ENCODE results near the gene TFF1.

TFF1 gene

GRCh38 chr21:42390696-42391095, 24.4 kb upstream of the TFF1 start:
- H3K36me3 ChIP-seq (ENCODE audit: control insufficient read depth, insufficient read depth, low read length) = no peaks in the 10 kb centered on the region
- H3K9me3 ChIP-seq (ENCODE audit: control insufficient read depth, low read length) = no peaks in the 10 kb centered on the region
- peaks cover 11% of the 10 kb centered on the region for H3K4me1 ChIP-seq (ENCODE audit: control insufficient read depth, insufficient read depth, low read length, poor library complexity, severe bottlenecking)
- H3K4me3 ChIP-seq (ENCODE audit: insufficient read depth, low read depth, low read length, poor library complexity, severe bottlenecking) = no peak overlapping the region
- no peaks in the 10 kb centered on the region for H3K27me3 ChIP-seq (replicated peaks; ENCODE audit: control insufficient read depth, insufficient read depth, low read length, poor library complexity, severe bottlenecking)
- no peak for DNase-seq
- H3K27ac ChIP-seq (ENCODE audit: insufficient read depth, low read length, poor library complexity, severe bottlenecking) = no peak overlapping the region

GRCh38 chr21:42390193-42390592, 23.9 kb upstream of the TFF1 start:
- Histone ChIP-seq H3K4me1 (ENCODE audit: control insufficient read depth, insufficient read depth, low read length, poor library complexity, severe bottlenecking) (peaks cover 12% of the 10 kb centered on the region), H3K27me3 (replicated peaks; ENCODE audit: control insufficient read depth, insufficient read depth, low read length, poor library complexity, severe bottlenecking) (no peaks in the 10 kb centered on the region), H3K27ac (ENCODE audit: insufficient read depth, low read length, poor library complexity, severe bottlenecking) (no peak overlapping the region), H3K9me3 (ENCODE audit: control insufficient read depth, low read length) (no peaks in the 10 kb centered on the region), H3K4me3 (ENCODE audit: insufficient read depth, low read depth, low read length, poor library complexity, severe bottlenecking) (no peak overlapping the region), H3K36me3 (ENCODE audit: control insufficient read depth, insufficient read depth, low read length) (no peaks in the 10 kb centered on the region)
- DNase-seq = no peak

GRCh38 chr21:42389449-42389835, 23.1 kb upstream of the TFF1 start:
- no peak for DNase-seq
- H3K4me3 ChIP-seq (ENCODE audit: insufficient read depth, low read depth, low read length, poor library complexity, severe bottlenecking) = no peak overlapping the region
- H3K4me1 ChIP-seq (ENCODE audit: control insufficient read depth, insufficient read depth, low read length, poor library complexity, severe bottlenecking) = peaks cover 15% of the 10 kb centered on the region
- H3K27ac ChIP-seq (ENCODE audit: insufficient read depth, low read length, poor library complexity, severe bottlenecking) = no peak overlapping the region
- no peaks in the 10 kb centered on the region for H3K9me3 ChIP-seq (ENCODE audit: control insufficient read depth, low read length)
- no peaks in the 10 kb centered on the region for H3K36me3 ChIP-seq (ENCODE audit: control insufficient read depth, insufficient read depth, low read length)
- H3K27me3 ChIP-seq (replicated peaks; ENCODE audit: control insufficient read depth, insufficient read depth, low read length, poor library complexity, severe bottlenecking) = no peaks in the 10 kb centered on the region

DNA sequence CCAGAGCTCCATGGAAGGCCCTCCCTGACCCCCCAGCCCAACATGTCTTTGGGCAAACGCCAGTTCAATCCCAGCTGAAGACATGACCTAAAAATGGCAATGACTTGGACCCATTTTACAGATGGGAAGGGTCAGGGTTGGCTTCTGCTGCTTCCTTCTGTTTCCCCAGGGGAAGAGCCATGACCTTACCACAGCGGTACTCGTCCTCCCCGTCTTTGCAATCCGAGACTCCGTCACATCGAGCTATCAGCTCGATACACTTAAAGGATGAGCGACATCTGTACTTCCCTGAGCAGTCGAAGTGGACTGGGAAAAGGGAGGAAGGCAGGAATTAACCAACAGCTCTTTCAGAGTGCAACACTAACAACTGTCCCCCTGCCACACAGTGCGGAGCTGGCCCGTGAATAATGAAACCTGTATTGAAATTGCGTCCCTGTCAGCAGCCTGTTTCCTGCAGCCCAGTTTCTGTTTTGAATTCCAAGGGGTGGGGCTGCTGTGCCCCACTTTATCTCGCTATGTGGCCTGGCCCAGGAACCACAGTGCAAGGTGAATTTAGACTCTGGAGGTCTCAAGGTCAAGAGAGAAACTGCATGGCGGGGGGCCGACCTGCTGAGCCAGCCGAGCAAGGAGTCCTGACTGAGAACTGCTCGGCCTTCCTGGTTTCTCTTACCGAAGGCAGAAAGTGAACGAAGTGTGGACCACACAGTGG, 22.6 kb upstream of the TFF1 start:
- peaks cover 15% of the 10 kb centered on the region for H3K4me1 ChIP-seq (ENCODE audit: control insufficient read depth, insufficient read depth, low read length, poor library complexity, severe bottlenecking)
- DNase-seq = no peak
- no peak overlapping the region for H3K27ac ChIP-seq (ENCODE audit: insufficient read depth, low read length, poor library complexity, severe bottlenecking)
- H3K27me3 ChIP-seq (replicated peaks; ENCODE audit: control insufficient read depth, insufficient read depth, low read length, poor library complexity, severe bottlenecking) = no peaks in the 10 kb centered on the region
- no peaks in the 10 kb centered on the region for H3K36me3 ChIP-seq (ENCODE audit: control insufficient read depth, insufficient read depth, low read length)
- H3K4me3 ChIP-seq (ENCODE audit: insufficient read depth, low read depth, low read length, poor library complexity, severe bottlenecking) = no peak overlapping the region
- no peaks in the 10 kb centered on the region for H3K9me3 ChIP-seq (ENCODE audit: control insufficient read depth, low read length)

GRCh38 chr21:42387843-42388340, 21.6 kb upstream of the TFF1 start:
- peaks cover 13% of the 10 kb centered on the region for H3K4me1 ChIP-seq (ENCODE audit: control insufficient read depth, insufficient read depth, low read length, poor library complexity, severe bottlenecking)
- no peaks in the 10 kb centered on the region for H3K27me3 ChIP-seq (replicated peaks; ENCODE audit: control insufficient read depth, insufficient read depth, low read length, poor library complexity, severe bottlenecking)
- H3K9me3 ChIP-seq (ENCODE audit: control insufficient read depth, low read length) = no peaks in the 10 kb centered on the region
- H3K27ac ChIP-seq (ENCODE audit: insufficient read depth, low read length, poor library complexity, severe bottlenecking) = no peak overlapping the region
- H3K36me3 ChIP-seq (ENCODE audit: control insufficient read depth, insufficient read depth, low read length) = no peaks in the 10 kb centered on the region
- DNase-seq = no peak
- no peak overlapping the region for H3K4me3 ChIP-seq (ENCODE audit: insufficient read depth, low read depth, low read length, poor library complexity, severe bottlenecking)

DNA sequence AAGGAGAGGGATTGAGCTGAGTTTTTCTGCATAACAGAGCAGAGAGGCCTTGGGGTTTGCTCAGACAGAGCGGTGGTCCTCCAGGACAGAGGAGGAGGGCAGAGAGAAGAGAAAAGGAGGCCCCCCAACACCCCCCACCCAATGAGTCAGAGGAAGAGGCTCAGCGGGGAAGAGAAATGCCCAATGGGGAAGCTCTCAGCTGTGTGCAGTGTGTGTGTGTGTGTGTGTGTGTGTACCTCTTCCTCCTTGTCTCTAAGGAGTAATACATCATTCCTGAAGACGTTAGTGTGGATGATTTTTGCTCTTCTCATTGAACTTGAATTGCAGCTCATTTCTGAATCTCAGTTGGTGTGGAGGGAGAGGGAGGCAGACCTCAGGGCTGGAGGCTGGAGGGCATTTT, 20.8 kb upstream of the TFF1 start:
- no peaks in the 10 kb centered on the region for H3K9me3 ChIP-seq (ENCODE audit: control insufficient read depth, low read length)
- no peak overlapping the region for H3K27ac ChIP-seq (ENCODE audit: insufficient read depth, low read length, poor library complexity, severe bottlenecking)
- no peaks in the 10 kb centered on the region for H3K27me3 ChIP-seq (replicated peaks; ENCODE audit: control insufficient read depth, insufficient read depth, low read length, poor library complexity, severe bottlenecking)
- no peak for DNase-seq
- no peak overlapping the region for H3K4me3 ChIP-seq (ENCODE audit: insufficient read depth, low read depth, low read length, poor library complexity, severe bottlenecking)
- H3K36me3 ChIP-seq (ENCODE audit: control insufficient read depth, insufficient read depth, low read length) = no peaks in the 10 kb centered on the region
- peaks cover 10% of the 10 kb centered on the region for H3K4me1 ChIP-seq (ENCODE audit: control insufficient read depth, insufficient read depth, low read length, poor library complexity, severe bottlenecking)

DNA sequence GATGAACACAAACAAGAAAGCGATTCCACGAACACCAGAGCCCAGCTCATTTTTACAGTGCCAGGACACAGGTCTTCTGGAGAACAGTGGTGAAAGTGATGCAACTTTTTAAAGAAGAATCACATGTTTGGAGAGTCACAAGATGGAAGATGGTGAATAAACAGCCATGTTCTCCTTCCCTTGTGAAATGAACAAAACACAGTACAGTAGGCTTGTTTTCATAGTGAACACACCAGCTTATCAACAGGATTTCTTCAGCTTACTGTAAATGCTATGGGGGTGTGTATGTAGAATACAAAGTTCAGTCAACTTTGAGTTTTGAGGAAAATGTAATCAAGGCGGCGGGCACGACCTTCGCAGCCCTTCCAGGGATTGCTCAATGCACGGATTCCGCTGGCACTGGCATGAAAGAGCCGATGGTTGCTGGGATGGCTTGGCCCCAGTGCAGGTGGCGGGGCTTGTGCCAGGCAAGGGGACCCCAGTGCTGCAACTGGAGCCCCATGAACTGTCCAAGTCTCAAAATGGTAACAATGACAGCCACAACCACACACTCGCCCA, 19.8 kb upstream of the TFF1 start:
- Histone ChIP-seq H3K9me3 (ENCODE audit: control insufficient read depth, low read length) (no peaks in the 10 kb centered on the region), H3K4me1 (ENCODE audit: control insufficient read depth, insufficient read depth, low read length, poor library complexity, severe bottlenecking) (peaks cover 10% of the 10 kb centered on the region), H3K27ac (ENCODE audit: insufficient read depth, low read length, poor library complexity, severe bottlenecking) (no peak overlapping the region), H3K27me3 (replicated peaks; ENCODE audit: control insufficient read depth, insufficient read depth, low read length, poor library complexity, severe bottlenecking) (no peaks in the 10 kb centered on the region), H3K4me3 (ENCODE audit: insufficient read depth, low read depth, low read length, poor library complexity, severe bottlenecking) (no peak overlapping the region), H3K36me3 (ENCODE audit: control insufficient read depth, insufficient read depth, low read length) (no peaks in the 10 kb centered on the region)
- DNase-seq = no peak

DNA sequence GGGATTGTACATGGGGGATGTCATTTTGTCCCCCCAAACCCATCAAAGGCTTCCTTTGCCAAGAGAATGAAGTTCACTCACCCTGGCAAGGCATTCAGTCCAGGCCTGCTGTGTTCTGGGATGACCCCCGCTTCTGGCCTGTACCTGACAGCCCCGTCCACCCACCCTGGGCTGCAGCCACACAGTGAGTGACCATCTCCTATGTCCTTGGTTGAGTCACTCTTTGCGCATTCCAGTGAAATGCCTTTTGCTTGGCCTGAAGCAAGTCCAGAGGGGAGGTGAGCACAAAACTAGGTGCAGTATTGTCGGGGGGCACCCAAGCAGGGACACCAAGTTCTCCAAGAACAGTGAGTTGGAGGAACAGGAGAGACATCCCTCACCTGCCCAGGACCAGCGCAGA, 19.3 kb upstream of the TFF1 start:
- H3K27me3 ChIP-seq (replicated peaks; ENCODE audit: control insufficient read depth, insufficient read depth, low read length, poor library complexity, severe bottlenecking) = no peaks in the 10 kb centered on the region
- H3K36me3 ChIP-seq (ENCODE audit: control insufficient read depth, insufficient read depth, low read length) = no peaks in the 10 kb centered on the region
- H3K4me1 ChIP-seq (ENCODE audit: control insufficient read depth, insufficient read depth, low read length, poor library complexity, severe bottlenecking) = peaks cover 10% of the 10 kb centered on the region
- H3K9me3 ChIP-seq (ENCODE audit: control insufficient read depth, low read length) = no peaks in the 10 kb centered on the region
- no peak for DNase-seq
- no peak overlapping the region for H3K4me3 ChIP-seq (ENCODE audit: insufficient read depth, low read depth, low read length, poor library complexity, severe bottlenecking)
- no peak overlapping the region for H3K27ac ChIP-seq (ENCODE audit: insufficient read depth, low read length, poor library complexity, severe bottlenecking)

DNA sequence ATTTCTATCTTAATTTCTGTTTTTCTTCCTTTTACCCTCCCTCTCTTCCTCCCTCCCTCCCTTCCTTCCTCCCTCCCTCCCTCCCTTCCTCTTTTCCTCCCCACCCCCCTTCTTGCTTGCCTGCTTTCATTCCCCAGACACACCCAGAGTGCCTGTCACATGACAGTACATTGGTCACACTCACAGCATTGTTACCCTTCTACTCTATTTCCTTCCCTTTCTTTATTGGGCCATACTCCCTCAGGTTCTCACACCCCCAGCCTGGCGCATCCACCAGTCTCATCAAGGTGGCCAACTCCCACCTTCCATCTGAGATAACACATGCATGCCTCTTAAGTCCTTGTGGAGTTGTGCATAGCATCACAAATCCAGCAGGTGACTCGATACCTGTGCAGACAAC, 18.7 kb upstream of the TFF1 start:
- Histone ChIP-seq H3K27me3 (replicated peaks; ENCODE audit: control insufficient read depth, insufficient read depth, low read length, poor library complexity, severe bottlenecking) (no peaks in the 10 kb centered on the region), H3K36me3 (ENCODE audit: control insufficient read depth, insufficient read depth, low read length) (no peaks in the 10 kb centered on the region), H3K4me1 (ENCODE audit: control insufficient read depth, insufficient read depth, low read length, poor library complexity, severe bottlenecking) (peaks cover 9% of the 10 kb centered on the region), H3K9me3 (ENCODE audit: control insufficient read depth, low read length) (no peaks in the 10 kb centered on the region), H3K4me3 (ENCODE audit: insufficient read depth, low read depth, low read length, poor library complexity, severe bottlenecking) (no peak overlapping the region), H3K27ac (ENCODE audit: insufficient read depth, low read length, poor library complexity, severe bottlenecking) (no peak overlapping the region)
- no peak for DNase-seq

DNA sequence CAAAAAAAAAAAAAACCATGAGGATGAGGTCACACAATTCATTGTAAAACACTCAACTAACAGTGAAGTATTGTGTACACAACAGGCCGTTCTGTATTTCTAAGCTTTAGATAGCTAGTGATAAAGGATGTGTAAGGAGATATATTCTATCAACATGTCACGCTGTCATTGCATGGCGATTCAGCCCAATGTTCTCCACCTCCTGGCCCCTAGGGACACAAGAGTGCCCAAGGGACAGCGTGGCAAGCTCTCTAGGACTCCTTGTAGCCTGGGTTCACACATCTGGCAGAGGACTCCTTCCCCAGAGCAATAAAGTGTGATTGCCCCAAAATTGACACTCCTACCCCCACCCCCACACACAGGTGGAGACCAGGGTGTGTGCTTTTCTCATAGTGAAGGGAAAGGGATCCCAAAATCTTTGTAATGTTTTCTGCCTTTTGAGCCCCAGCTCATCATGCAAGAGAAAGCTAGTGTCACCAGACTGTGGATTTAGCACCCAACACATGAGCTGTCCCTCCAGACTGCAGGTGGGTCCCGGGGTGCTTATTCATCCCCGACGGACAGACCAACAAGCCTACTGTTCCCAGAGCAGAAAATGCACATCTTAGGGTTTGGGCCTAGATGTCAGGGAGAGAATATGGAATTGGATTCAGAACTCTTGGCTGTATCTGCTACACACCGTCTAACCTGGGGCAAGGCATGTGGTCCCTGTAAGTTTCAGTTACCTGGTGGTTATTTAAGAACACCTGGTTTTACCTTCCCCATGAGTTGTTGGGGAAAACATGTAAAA, 18.0 kb upstream of the TFF1 start:
- H3K9me3 ChIP-seq (ENCODE audit: control insufficient read depth, low read length) = no peaks in the 10 kb centered on the region
- no peak overlapping the region for H3K27ac ChIP-seq (ENCODE audit: insufficient read depth, low read length, poor library complexity, severe bottlenecking)
- no peaks in the 10 kb centered on the region for H3K36me3 ChIP-seq (ENCODE audit: control insufficient read depth, insufficient read depth, low read length)
- no peaks in the 10 kb centered on the region for H3K27me3 ChIP-seq (replicated peaks; ENCODE audit: control insufficient read depth, insufficient read depth, low read length, poor library complexity, severe bottlenecking)
- no peak overlapping the region for H3K4me3 ChIP-seq (ENCODE audit: insufficient read depth, low read depth, low read length, poor library complexity, severe bottlenecking)
- no peak for DNase-seq
- peaks cover 4% of the 10 kb centered on the region for H3K4me1 ChIP-seq (ENCODE audit: control insufficient read depth, insufficient read depth, low read length, poor library complexity, severe bottlenecking)
